ENCODE measurements around the gene TRMT61B.

The TRMT61B gene

GRCh38 chr2:28870146-28870891, at the start of gene TRMT61B:
TSS of gene TRMT61B (minus strand) at chr2:28870309. CDS start at chr2:28870277, 32 bp downstream.
- peak; percentile 95 for DNase-seq

GRCh38 chr2:28915939-28916338, 45.8 kb upstream of the TRMT61B start:
- DNase-seq = no peak

GRCh38 chr2:28909655-28910353, 39.7 kb upstream of the TRMT61B start:
- DNase-seq = no peak

- DNase-seq = no peak
Measured at GRCh38 chr2:28908172-28908571, 38.1 kb upstream of the TRMT61B start.

- DNase-seq = no peak
Measured at GRCh38 chr2:28906821-28907220, 36.7 kb upstream of the TRMT61B start.

- no peak for DNase-seq
Measured at GRCh38 chr2:28906376-28906775, 36.3 kb upstream of the TRMT61B start.

- no peak for DNase-seq
Measured at GRCh38 chr2:28905533-28905932, 35.4 kb upstream of the TRMT61B start.

GRCh38 chr2:28904802-28905457, 34.8 kb upstream of the TRMT61B start:
- no peak for DNase-seq

- DNase-seq = no peak
Measured at GRCh38 chr2:28904295-28904694, 34.2 kb upstream of the TRMT61B start.

- DNase-seq = no peak
Measured at GRCh38 chr2:28902584-28902983, 32.5 kb upstream of the TRMT61B start.

GRCh38 chr2:28901841-28902240, 31.7 kb upstream of the TRMT61B start:
- DNase-seq = no peak

- no peak for DNase-seq
Measured at GRCh38 chr2:28901202-28901601, 31.1 kb upstream of the TRMT61B start.

- no peak for DNase-seq
Measured at GRCh38 chr2:28898048-28898447, 27.9 kb upstream of the TRMT61B start.

GRCh38 chr2:28896906-28897305, 26.8 kb upstream of the TRMT61B start:
- no peak for DNase-seq

- DNase-seq = peak; percentile 40
Measured at GRCh38 chr2:28895189-28895893, 25.2 kb upstream of the TRMT61B start.

GRCh38 chr2:28894470-28895188, 24.5 kb upstream of the TRMT61B start, which contains the start of gene WDR43:
TSS of gene WDR43 (plus strand) at chr2:28894667. CDS start at chr2:28894699, 32 bp downstream.
- DNase-seq = peak; percentile 98

- DNase-seq = no peak
Measured at GRCh38 chr2:28893488-28893887, 23.4 kb upstream of the TRMT61B start.

GRCh38 chr2:28880193-28880592, 10.1 kb upstream of the TRMT61B start:
- DNase-seq = no peak

GRCh38 chr2:28871620-28872019, 1.5 kb upstream of the TRMT61B start:
- no peak for DNase-seq

- peak; percentile 32 for DNase-seq
Measured at GRCh38 chr2:28869494-28870145, 489 bp downstream of the TRMT61B start.

- no peak for DNase-seq
Measured at GRCh38 chr2:28868611-28869010, 1.5 kb downstream of the TRMT61B start.

GRCh38 chr2:28855977-28856376, 14.1 kb downstream of the TRMT61B start:
- DNase-seq = no peak
